ENCODE measurements around the gene SBF1. TPM values are rescaled to one million over a fixed set of nuclear protein-coding genes. Genes with fewer than 3 reads are reported as not detected.
A peak's percentile ranks its signal among the peaks of the same experiment; 100 is the strongest.

SBF1 gene
- polyA plus RNA-seq, 1 donor (not counting 4 experiments of a cell fraction or from before 2014, with no cell fraction given) = 16.2 TPM

DNA sequence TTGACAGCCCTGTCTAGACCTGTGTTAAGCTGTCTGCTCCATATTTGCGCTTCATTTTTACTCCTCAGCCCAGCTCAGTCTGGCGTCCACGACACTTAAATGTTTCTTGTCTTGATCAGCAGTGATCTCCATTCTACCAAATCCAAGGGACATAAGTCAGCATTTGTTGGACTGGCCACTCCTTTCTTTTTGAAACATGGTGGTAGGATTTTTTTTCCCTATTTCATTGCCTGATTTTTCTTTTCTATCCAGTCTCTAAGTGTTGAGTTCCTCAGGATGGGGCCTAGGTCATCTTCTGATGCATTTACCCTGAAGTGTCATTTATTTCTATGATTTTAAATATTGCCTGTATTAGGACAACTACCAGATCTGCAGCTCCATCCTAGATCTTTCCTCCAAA, 34.1 kb upstream of the SBF1 start:
- peaks cover 6 to 9% of the 10 kb centered on the region in 2 experiments for H3K36me3 ChIP-seq (ENCODE audit: control insufficient read depth in 2 of 2, extremely low read depth in 1 of 2, insufficient read depth in 2 of 2, low read length in 2 of 2)
- H3K4me1 ChIP-seq (ENCODE audit: control insufficient read depth, extremely low read depth, insufficient read depth, low read length) = peaks cover 17% of the 10 kb centered on the region
- dilution Hi-C loops (cut with MboI; ENCODE audit: extremely low pct_ligation_motif_present, low sequenced_read_pairs) = no loop called here
- H3K9me1 ChIP-seq (ENCODE audit: control insufficient read depth, extremely low read depth, insufficient read depth, low read length) = no peaks in the 10 kb centered on the region
- TF ChIP-seq, protein P1, sequence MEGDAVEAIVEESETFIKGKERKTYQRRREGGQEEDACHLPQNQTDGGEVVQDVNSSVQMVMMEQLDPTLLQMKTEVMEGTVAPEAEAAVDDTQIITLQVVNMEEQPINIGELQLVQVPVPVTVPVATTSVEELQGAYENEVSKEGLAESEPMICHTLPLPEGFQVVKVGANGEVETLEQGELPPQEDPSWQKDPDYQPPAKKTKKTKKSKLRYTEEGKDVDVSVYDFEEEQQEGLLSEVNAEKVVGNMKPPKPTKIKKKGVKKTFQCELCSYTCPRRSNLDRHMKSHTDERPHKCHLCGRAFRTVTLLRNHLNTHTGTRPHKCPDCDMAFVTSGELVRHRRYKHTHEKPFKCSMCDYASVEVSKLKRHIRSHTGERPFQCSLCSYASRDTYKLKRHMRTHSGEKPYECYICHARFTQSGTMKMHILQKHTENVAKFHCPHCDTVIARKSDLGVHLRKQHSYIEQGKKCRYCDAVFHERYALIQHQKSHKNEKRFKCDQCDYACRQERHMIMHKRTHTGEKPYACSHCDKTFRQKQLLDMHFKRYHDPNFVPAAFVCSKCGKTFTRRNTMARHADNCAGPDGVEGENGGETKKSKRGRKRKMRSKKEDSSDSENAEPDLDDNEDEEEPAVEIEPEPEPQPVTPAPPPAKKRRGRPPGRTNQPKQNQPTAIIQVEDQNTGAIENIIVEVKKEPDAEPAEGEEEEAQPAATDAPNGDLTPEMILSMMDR (optimal IDR thresholded peaks at IDR 0.05 in 1 of 3, IDR thresholded peaks at IDR 0.05 in 1 of 3, conservative IDR thresholded peaks at IDR 0.05 in 1 of 3; ENCODE audit: extremely low read depth in 1 of 3, insufficient read depth in 2 of 3, low read length in 3 of 3) = no peak
- TF ChIP-seq EZH2 (IDR thresholded peaks at IDR 0.05; ENCODE audit: low read length) = no peak
- H3K27ac ChIP-seq (ENCODE audit: control insufficient read depth, insufficient read depth, low read length) = peak overlapping the region; percentile 80
- H3K4me3 ChIP-seq (ENCODE audit: control insufficient read depth in 2 of 3, extremely low read depth in 1 of 3, insufficient read depth in 2 of 3, low read depth in 1 of 3, low read length in 3 of 3) = peak overlapping the region; percentile 68 to 92 (median 89)
- no peak overlapping the region for H2AFZ ChIP-seq (ENCODE audit: control insufficient read depth, low read length)
- H3K4me2 ChIP-seq (ENCODE audit: control insufficient read depth, extremely low read depth, insufficient read depth, low read depth, low read length) = peak overlapping the region; percentile 89
- no peaks in the 10 kb centered on the region for H4K20me1 ChIP-seq (ENCODE audit: control insufficient read depth, extremely low read depth, insufficient read depth, low read length)
- peak; percentile 69 for FAIRE-seq
- no peak for DNase-seq (ENCODE audit: low read depth, low spot score)
- H3K9me3 ChIP-seq (ENCODE audit: control insufficient read depth, low read depth, low read length) = no peaks in the 10 kb centered on the region
- H3K79me2 ChIP-seq (ENCODE audit: control insufficient read depth, insufficient read depth, low read length) = peaks cover 39% of the 10 kb centered on the region
- H3K9ac ChIP-seq (ENCODE audit: control insufficient read depth, extremely low read depth, insufficient read depth, low read length) = peak overlapping the region; percentile 80
- H3K27me3 ChIP-seq (ENCODE audit: control insufficient read depth, extremely low read depth, insufficient read depth, low read length) = no peaks in the 10 kb centered on the region

DNA sequence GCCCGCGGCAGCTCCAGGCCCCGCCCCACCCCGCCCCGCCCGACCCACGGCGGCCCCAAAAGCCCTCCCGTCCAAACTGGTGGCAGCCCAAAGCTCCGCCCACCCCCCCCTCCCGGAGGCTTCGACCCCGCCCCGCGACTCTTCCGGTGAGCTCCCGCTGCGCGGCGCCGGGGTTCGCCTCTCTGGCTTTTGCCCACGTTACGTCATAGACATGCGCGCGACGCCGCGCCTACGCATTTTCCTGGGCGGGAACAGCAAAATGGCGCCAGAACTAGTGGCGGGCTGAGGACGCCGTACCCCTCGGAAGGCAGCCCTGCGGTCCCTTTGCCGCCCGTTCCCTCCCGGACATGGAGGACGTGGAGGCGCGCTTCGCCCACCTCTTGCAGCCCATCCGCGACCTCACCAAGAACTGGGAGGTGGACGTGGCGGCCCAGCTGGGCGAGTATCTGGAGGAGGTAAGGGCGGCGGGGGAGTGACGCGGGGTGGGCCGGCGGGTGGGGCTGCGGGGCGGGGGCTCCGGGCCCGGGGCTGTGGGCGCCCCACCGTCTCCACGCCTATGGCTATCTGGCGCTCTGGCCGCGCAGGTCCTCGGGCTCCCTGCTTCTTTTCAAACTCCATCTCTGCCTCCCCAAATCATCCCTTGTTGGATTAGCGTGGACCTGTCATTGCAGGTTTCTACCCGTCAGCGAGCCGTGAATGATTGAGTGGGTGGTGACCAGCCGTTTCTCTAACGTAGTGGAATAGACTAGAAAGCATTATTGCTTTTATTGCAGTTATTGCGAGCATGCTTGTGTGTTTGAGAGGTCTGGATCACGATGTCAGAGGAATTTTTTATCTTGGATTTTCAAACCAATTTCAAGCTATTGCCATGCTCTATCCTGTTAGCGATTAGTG, 33.4 kb upstream of the SBF1 start, which contains the start of gene NCAPH2:
Gene NCAPH2, plus strand, starts transcription at position 234 of the 894 bp plus-strand sequence. Its CDS starts 114 bp downstream, at position 348.
- FAIRE-seq (no peak), DNase-seq (ENCODE audit: low read depth, low spot score) (no peak)
- Histone ChIP-seq H3K36me3 (ENCODE audit: control insufficient read depth in 2 of 2, extremely low read depth in 1 of 2, insufficient read depth in 2 of 2, low read length in 2 of 2) (peaks cover 6 to 9% of the 10 kb centered on the region in 2 experiments), H3K79me2 (ENCODE audit: control insufficient read depth, insufficient read depth, low read length) (peaks cover 39% of the 10 kb centered on the region), H3K27me3 (ENCODE audit: control insufficient read depth, extremely low read depth, insufficient read depth, low read length) (no peaks in the 10 kb centered on the region), H4K20me1 (ENCODE audit: control insufficient read depth, extremely low read depth, insufficient read depth, low read length) (no peaks in the 10 kb centered on the region), H3K9me1 (ENCODE audit: control insufficient read depth, extremely low read depth, insufficient read depth, low read length) (no peaks in the 10 kb centered on the region), H2AFZ (ENCODE audit: control insufficient read depth, low read length) (peak within 1 kb of the TSS; percentile 97), H3K4me3 (ENCODE audit: control insufficient read depth in 2 of 3, extremely low read depth in 1 of 3, insufficient read depth in 2 of 3, low read depth in 1 of 3, low read length in 3 of 3) (peak within 1 kb of the TSS; percentile 87 to 92 (median 89)), H3K4me2 (ENCODE audit: control insufficient read depth, extremely low read depth, insufficient read depth, low read depth, low read length) (peak within 1 kb of the TSS; percentile 89), H3K9ac (ENCODE audit: control insufficient read depth, extremely low read depth, insufficient read depth, low read length) (peak within 1 kb of the TSS; percentile 90), H3K9me3 (ENCODE audit: control insufficient read depth, low read depth, low read length) (no peaks in the 10 kb centered on the region), H3K4me1 (ENCODE audit: control insufficient read depth, extremely low read depth, insufficient read depth, low read length) (peaks cover 17% of the 10 kb centered on the region), H3K27ac (ENCODE audit: control insufficient read depth, insufficient read depth, low read length) (peak within 1 kb of the TSS; percentile 80)
- no peak for TF ChIP-seq EZH2 (IDR thresholded peaks at IDR 0.05; ENCODE audit: low read length)
- TF ChIP-seq, protein P1 (optimal IDR thresholded peaks at IDR 0.05 in 1 of 3, IDR thresholded peaks at IDR 0.05 in 1 of 3, conservative IDR thresholded peaks at IDR 0.05 in 1 of 3; ENCODE audit: extremely low read depth in 1 of 3, insufficient read depth in 2 of 3, low read length in 3 of 3) = no peak
- dilution Hi-C loops (cut with MboI; ENCODE audit: extremely low pct_ligation_motif_present, low sequenced_read_pairs) = no loop called here

Data from keratinocyte (primary cell).